HG03280 (cell line): ENCODE results near the gene ADGRF5.
"Not testable (repeated sequence)": the region's sequence is repeated elsewhere in the genome, so short reads cannot be mapped to it uniquely, and the experiment has no call there.

ENCODE experiments used
- ATAC-seq: cut with Tn5 transposase; IDR thresholded peaks from one replicate; pipeline ENCODE4 v1.9.1; 2021; ENCODE audit warnings: mild to moderate bottlenecking, moderate library complexity; ENCODE audit not compliant: unreplicated experiment

ADGRF5 gene

DNA sequence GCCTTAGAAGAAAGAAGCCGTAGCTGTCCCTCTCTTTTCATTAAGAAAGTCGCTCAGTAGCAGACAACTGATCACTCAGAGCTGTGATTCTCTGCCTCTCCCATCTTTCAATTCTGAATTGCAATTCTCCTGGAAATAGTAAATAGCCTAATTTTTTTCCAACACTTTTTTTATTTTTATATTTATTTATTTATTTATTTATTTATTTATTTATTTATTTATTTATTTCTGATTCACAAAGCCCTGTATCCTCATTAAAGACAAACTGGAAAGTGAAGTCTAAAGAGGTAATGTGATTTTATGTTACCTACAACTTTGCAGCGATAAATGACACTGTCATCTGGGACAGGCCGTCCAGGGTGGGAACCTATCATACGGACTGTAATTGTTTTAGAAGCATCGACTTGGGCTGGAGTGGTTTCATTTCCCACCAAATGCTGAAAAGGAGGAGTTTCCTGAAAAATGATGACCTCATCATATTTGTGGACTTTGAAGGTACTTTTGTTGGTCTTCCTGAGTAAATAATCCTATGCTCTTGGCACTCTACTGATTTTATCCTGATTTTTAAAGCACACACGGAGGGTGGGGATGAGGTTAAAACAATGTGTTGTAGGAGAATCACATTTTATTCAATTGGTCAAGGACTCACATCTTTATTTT, 87.4 kb downstream of the ADGRF5 start:
- not testable (repeated sequence) for ATAC-seq

DNA sequence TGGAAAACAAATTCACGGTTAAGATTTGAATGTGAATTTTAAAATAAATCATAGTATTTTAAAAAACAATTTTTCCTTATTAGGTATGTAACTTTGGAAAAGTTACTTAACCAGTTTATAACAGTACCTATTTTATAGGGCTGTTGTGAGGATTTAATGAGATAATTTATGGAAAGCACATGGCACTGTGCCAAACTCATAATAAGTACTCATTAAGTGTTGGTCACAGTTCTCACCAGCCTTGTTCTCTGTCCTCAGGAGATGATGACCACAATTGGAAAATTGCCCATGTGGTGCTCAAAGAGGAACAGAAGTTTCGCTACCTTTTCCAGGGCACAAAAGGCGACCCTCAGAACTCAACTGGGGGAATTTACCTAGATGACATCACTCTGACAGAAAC, 88.9 kb downstream of the ADGRF5 start:
- no peak for ATAC-seq

DNA sequence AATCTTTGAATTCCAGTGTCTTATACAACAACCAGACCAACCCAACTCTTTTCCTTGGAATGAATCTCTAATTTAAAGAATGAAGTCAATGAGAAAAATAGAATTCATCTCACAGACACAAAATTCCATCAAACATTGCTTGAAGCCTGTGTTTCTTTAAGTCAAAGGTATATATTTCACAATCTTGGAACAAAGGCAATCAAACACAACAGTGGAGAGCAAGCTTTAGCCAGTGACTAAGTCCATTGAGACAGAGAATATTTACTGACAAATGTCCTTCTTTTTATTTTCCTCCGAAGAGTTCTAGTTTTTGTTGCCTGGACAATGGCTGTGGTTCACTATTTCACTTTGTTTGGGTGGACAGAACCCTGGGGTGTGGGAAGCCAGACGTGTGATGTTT, 92.8 kb downstream of the ADGRF5 start:
- ATAC-seq: no peak

DNA sequence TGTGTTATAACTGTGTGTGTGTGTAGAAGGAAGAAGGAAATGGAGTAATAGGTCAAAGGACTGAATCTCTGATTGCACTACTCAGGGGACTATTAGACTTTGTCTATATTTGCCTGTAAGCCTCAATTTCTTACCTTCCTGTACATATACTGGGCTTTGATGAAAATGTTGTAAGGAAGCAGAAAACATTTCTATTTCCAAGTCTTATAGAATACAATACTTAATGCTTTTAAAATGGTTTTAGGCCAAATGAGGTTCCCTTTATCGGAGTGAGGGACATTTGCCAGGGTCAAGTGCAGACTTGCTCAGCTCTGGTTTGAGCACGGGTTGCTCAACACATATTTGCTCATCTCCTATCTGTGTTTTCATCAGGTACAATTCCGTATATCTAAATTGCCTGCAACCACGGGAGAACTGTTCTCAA, 100.3 kb downstream of the ADGRF5 start:
- no peak for ATAC-seq

DNA sequence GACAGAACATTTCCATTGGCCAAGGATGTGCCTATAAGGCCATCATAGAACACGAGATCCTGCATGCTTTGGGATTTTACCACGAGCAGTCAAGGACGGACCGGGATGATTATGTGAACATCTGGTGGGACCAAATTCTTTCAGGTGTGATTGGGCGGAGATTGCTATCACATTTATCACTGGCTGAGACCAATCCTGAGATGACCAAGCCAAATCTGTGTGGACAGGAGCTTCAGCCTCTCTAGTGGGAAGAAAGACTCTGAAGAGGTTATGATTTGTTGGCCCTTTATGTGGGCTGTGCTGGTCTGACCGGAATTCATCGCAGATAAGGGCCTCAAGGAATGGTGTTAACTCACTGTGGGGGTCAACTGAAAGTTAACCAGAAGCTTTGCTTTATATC, 102.2 kb downstream of the ADGRF5 start:
- ATAC-seq: no peak

DNA sequence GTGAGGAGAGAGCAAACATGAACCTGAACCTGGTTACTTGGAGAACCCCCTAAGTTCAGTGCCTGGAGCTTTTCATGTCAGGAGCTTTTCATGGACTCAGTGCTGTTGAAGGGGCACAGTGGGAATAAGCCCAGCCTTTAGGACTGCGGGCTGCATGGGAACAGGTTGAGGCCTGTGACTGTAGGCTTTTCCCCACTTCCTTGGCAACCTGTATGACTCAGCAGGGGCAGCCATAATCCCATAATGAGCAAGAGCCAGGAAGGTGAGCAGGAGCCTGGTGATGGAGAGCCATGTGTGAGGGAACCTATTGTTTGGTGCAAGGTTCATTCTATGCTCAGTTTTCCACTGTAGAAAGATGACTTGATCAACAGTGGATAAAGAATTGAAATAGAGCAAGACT, 105.1 kb downstream of the ADGRF5 start:
- no peak for ATAC-seq

DNA sequence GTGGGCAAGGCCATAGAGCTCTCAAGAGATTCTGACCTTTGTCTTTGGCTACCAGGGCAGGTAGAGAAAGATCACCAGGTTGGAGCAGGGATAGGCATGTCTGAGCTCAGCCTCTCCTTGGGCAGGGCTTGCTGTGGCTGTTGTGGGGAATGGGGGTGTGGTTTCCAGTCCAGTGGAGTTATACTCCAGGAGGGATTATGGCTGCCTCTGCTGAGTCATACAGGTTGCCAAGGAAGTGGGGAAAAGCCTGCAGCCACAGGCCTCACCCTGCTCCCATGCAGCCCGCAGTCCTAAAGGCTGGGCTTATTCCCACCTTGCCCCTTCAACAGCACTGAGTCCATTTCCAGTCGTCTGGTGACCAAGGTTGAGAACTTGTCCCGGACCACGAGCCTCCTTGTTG, 106.6 kb downstream of the ADGRF5 start:
- ATAC-seq: no peak

DNA sequence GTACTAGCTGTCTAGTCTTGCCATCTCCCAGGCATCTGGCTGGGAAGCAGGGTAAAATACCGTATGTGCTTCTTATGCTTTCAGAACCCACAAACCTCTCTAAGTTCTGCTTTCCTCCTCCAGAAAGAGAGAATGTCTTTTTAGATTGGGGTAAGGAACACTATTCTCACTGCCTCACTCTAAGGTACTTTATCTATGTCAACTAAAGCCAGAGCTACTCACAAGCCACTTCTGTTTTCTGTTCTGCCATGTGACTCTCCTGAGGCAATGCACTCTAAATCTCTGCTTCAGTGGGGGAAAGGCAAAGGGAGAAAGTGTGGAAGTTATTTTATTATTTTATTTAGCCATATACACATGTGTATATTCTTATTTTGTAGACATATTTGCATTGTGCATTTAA, 112.9 kb downstream of the ADGRF5 start:
- ATAC-seq: no peak
